ENCODE results near the gene OR1E1.
"Not testable (repeated sequence)": the region's sequence is repeated elsewhere in the genome, so short reads cannot be mapped to it uniquely, and the experiment has no call there.

OR1E1 gene

DNA sequence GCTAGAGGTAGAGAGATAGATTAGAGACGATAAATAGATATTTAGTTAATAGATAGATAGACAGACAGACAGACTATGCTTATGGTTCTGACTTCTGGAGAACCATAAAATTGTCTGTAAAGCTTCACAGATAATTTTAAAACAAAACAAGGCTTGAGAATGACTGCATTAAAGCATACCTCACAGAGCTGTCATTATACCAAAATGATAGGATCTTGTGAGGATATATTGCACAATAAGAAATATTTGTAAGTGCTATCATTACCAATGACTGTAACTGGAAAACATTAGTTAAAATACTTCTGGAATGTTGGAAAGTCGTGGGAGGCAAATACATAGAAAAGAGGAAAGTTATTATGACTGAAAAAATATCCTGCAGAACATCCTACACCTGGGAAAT is 3.6 kb upstream of the OR1E1 start:
- Histone ChIP-seq H3K4me3 (ENCODE audit: low read depth, low read length) (no peak overlapping the region), H2AFZ (ENCODE audit: low read length, unreplicated experiment) (no peak overlapping the region), H3K79me2 (ENCODE audit: control insufficient read depth, insufficient read depth, low read length, unreplicated experiment) (no peaks in the 10 kb centered on the region), H3K27me3 (ENCODE audit: insufficient read depth, low read length) (peaks cover 13% of the 10 kb centered on the region), H3K27ac (ENCODE audit: low read depth, low read length) (no peak overlapping the region), H3K36me3 (ENCODE audit: insufficient read depth, low read length) (no peaks in the 10 kb centered on the region), H3K4me1 (ENCODE audit: control insufficient read depth, insufficient read depth, low read length, unreplicated experiment) (no peaks in the 10 kb centered on the region)

DNA sequence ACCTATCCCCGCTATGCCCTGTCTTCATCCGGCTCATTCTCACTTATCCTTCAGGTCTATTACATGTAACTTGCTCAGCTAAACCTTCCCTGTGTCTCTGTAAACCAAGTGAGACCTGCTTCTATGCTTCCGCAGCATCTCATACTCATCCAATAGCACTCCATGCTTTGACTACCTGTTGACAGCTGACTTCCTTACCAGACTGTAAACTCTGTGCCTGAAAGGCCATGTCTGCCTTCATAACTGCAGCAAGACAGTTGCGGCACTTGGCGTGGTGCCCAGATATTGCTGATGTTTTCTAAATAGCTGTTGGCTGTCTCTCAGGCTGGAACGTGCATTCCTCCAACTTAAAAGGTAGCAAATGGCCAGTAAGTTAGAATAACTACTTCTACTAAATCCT is 1.8 kb upstream of the OR1E1 start:
- H3K27ac ChIP-seq (ENCODE audit: low read depth, low read length) = no peak overlapping the region
- H3K79me2 ChIP-seq (ENCODE audit: control insufficient read depth, insufficient read depth, low read length, unreplicated experiment) = no peaks in the 10 kb centered on the region
- H3K4me1 ChIP-seq (ENCODE audit: control insufficient read depth, insufficient read depth, low read length, unreplicated experiment) = no peaks in the 10 kb centered on the region
- H3K4me3 ChIP-seq (ENCODE audit: low read depth, low read length) = no peak overlapping the region
- H3K36me3 ChIP-seq (ENCODE audit: insufficient read depth, low read length) = no peaks in the 10 kb centered on the region
- H2AFZ ChIP-seq (ENCODE audit: low read length, unreplicated experiment) = no peak overlapping the region
- H3K27me3 ChIP-seq (ENCODE audit: insufficient read depth, low read length) = peaks cover 13% of the 10 kb centered on the region

DNA sequence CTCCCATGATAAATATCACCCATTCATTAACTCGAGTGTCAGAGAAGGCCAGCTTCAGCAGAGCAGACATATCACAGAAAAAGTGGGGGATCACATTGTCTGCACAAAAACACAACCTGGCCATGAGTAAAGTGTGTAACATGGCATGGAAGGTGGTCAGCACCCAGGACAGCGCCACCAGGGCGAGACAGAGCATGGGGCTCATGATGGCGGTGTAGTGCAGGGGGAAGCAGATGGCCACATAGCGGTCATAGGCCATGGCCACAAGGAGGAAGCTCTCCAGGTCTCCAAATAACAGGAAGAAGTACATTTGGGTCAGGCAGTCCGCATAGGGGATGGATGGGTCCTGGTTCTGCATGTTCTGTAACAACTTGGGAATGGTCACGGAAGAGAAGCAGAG is 409 bp downstream of the OR1E1 start:
- H3K36me3 ChIP-seq (ENCODE audit: insufficient read depth, low read length); H3K79me2 ChIP-seq (ENCODE audit: control insufficient read depth, insufficient read depth, low read length, unreplicated experiment); H3K4me1 ChIP-seq (ENCODE audit: control insufficient read depth, insufficient read depth, low read length, unreplicated experiment); H3K27ac ChIP-seq (ENCODE audit: low read depth, low read length); H3K4me3 ChIP-seq (ENCODE audit: low read depth, low read length); H2AFZ ChIP-seq (ENCODE audit: low read length, unreplicated experiment): not testable (repeated sequence)
- peaks cover 13% of the 10 kb centered on the region for H3K27me3 ChIP-seq (ENCODE audit: insufficient read depth, low read length)

DNA sequence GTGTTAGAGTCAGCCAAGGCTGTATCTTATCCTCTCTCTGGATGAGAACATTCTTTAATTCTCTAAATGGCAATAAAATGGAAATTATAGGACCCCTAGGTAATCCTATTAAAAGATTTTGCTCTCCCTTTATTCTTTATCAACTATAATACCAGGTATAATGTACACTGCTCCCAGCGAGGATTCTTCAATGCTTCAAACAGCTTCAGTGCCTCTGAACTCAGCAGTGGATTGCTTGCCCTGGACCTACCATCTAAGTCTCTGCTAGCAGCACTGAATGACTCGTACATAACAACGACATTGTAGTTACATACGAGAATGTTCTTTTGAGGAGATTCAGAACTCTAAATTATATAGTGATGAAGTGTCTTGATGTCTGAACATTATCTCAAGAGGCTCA is 8.4 kb downstream of the OR1E1 start:
- Histone ChIP-seq H3K36me3 (ENCODE audit: insufficient read depth, low read length) (no peaks in the 10 kb centered on the region), H3K4me1 (ENCODE audit: control insufficient read depth, insufficient read depth, low read length, unreplicated experiment) (no peaks in the 10 kb centered on the region), H3K27ac (ENCODE audit: low read depth, low read length) (no peak overlapping the region), H3K79me2 (ENCODE audit: control insufficient read depth, insufficient read depth, low read length, unreplicated experiment) (no peaks in the 10 kb centered on the region), H3K27me3 (ENCODE audit: insufficient read depth, low read length) (peaks cover 12% of the 10 kb centered on the region), H3K4me3 (ENCODE audit: low read depth, low read length) (no peak overlapping the region), H2AFZ (ENCODE audit: low read length, unreplicated experiment) (no peak overlapping the region)

DNA sequence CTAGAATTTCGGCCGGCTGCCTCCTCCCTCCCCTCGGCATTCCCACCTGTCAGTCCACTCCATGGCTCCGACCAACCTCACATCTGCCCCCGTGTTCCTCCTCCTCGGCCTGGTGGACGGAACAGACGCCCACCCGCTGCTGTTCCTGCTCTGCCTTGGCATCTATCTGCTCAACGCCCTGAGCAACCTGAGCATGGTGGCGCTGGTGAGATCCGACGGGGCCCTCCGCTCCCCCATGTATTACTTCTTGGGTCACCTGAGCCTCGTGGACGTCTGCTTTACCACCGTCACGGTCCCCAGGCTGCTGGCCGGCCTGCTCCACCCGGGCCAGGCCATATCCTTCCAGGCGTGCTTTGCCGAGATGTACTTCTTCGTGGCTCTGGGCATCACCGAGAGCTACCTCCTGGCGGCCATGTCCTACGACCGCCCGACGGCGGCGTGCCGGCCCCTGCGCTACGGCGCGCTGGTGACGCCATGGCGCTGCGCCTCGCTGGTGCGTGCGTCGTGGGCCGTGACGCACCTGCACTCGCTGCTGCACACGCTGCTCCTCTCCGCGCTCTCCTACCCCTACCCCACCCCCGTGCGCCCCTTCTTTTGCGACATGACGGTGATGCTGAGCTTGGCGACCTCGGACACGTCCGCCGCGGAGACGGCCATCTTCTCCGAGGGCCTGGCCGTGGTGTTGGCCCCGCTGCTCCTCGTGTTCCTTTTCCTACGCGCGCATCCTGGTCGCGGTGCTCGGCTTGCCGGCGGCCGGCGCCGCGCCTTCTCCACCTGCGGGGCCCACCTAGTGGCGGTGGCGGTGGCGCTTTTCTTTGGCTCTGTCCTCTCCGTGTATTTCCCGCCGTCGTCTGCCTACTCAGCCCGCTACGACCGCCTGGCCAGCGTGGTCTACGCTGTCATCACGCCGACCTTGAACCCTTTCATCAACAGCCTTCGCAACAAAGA is 12.1 kb downstream of the OR1E1 start, which contains the start of gene OR3A2:
Gene OR3A2 (minus strand): TSS at position 440 of the 948 bp plus-strand sequence.
- Histone ChIP-seq H3K79me2 (ENCODE audit: control insufficient read depth, insufficient read depth, low read length, unreplicated experiment) (no peaks in the 10 kb centered on the region), H3K4me3 (ENCODE audit: low read depth, low read length) (peak within 1 kb of the TSS; percentile 33; the same call in 1 of the 2 replicates), H3K27ac (ENCODE audit: low read depth, low read length) (no peak within 1 kb of the TSS), H3K27me3 (ENCODE audit: insufficient read depth, low read length) (peaks cover 19% of the 10 kb centered on the region), H2AFZ (ENCODE audit: low read length, unreplicated experiment) (no peak within 1 kb of the TSS), H3K36me3 (ENCODE audit: insufficient read depth, low read length) (no peaks in the 10 kb centered on the region), H3K4me1 (ENCODE audit: control insufficient read depth, insufficient read depth, low read length, unreplicated experiment) (no peaks in the 10 kb centered on the region)

DNA sequence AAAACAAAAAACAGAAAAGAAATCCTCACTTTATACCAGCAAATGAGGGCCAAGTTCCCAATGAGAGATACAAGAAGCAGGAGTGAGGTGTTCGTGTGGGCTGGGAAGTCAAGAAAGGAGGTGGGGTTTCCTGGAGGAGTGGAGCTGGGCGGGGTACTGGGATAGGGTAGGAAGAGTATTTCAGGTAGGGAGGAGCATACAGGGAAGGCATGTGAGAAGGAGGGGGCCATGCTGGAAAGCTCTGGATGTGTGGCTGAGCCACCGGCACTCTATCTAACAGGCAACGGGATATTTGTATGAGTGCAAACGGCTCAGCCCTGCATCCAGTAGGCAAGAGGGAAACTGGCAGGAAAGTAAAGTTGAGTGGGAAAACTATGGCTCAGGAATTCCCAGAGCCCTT is 16.3 kb downstream of the OR1E1 start:
- Histone ChIP-seq H3K27ac (ENCODE audit: low read depth, low read length) (no peak overlapping the region), H3K4me1 (ENCODE audit: control insufficient read depth, insufficient read depth, low read length, unreplicated experiment) (no peaks in the 10 kb centered on the region), H3K4me3 (ENCODE audit: low read depth, low read length) (no peak overlapping the region), H3K79me2 (ENCODE audit: control insufficient read depth, insufficient read depth, low read length, unreplicated experiment) (no peaks in the 10 kb centered on the region), H2AFZ (ENCODE audit: low read length, unreplicated experiment) (no peak overlapping the region), H3K27me3 (ENCODE audit: insufficient read depth, low read length) (peaks cover 19% of the 10 kb centered on the region), H3K36me3 (ENCODE audit: insufficient read depth, low read length) (no peaks in the 10 kb centered on the region)

DNA sequence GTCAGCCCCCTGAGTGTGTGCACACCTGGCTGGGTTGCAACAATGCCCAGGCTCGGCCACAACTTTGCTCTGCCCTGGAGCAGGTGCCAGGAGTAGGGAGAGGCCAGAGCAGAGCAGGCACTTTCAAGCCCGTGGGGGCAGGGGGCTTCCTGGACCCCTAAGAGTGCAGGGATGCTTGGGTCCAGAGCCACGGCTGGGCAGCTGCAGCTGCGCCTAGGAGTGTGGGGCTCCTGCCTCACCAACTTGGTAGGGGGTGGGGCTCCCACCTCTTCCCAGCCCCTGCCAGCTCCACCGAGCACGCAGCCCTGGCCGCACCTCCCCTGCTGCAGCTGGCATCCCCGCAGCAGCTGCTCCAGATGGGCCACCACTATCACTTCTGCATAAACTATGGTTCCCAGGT is 19.9 kb downstream of the OR1E1 start:
- Histone ChIP-seq H3K4me3 (ENCODE audit: low read depth, low read length) (no peak overlapping the region), H2AFZ (ENCODE audit: low read length, unreplicated experiment) (no peak overlapping the region), H3K79me2 (ENCODE audit: control insufficient read depth, insufficient read depth, low read length, unreplicated experiment) (no peaks in the 10 kb centered on the region), H3K27ac (ENCODE audit: low read depth, low read length) (no peak overlapping the region), H3K4me1 (ENCODE audit: control insufficient read depth, insufficient read depth, low read length, unreplicated experiment) (no peaks in the 10 kb centered on the region), H3K36me3 (ENCODE audit: insufficient read depth, low read length) (no peaks in the 10 kb centered on the region), H3K27me3 (ENCODE audit: insufficient read depth, low read length) (peaks cover 7% of the 10 kb centered on the region; the same call in 1 of the 2 replicates)

DNA sequence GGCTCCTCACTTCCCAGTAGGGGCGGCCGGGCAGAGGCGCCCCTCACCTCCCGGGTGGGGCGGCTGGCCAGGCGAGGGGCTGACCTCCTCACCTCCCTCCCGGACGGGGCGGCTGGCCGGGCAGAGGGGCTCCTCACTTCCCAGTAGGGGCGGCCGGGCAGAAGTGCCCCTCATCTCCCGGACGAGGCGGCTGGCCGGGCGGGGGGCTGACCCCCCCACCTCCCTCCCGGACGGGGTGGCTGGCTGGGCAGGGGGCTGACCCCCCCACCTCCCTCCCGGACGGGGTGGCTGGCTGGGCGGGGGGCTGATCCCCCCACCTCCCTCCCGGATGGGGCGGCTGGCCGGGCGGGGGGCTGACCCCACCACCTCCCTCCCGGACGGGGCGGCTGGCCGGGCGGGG is 27.0 kb downstream of the OR1E1 start:
- not testable (repeated sequence) for H3K79me2 ChIP-seq (ENCODE audit: control insufficient read depth, insufficient read depth, low read length, unreplicated experiment); H3K4me3 ChIP-seq (ENCODE audit: low read depth, low read length); H3K36me3 ChIP-seq (ENCODE audit: insufficient read depth, low read length); H3K27me3 ChIP-seq (ENCODE audit: insufficient read depth, low read length); H3K27ac ChIP-seq (ENCODE audit: low read depth, low read length); H2AFZ ChIP-seq (ENCODE audit: low read length, unreplicated experiment); H3K4me1 ChIP-seq (ENCODE audit: control insufficient read depth, insufficient read depth, low read length, unreplicated experiment)

Data from ACC112 (cell line).